CD4-positive, alpha-beta T cell (primary cell): Measurements from ENCODE around the gene HUWE1. TPM values are rescaled to one million over a fixed set of nuclear protein-coding genes. Genes with fewer than 3 reads are reported as not detected.

Source experiments
- ATAC-seq: fragments of 200-7000 bp; cut with Tn5 transposase; one replicate; pipeline ENCODE4 v1.10.0; 2022; ENCODE audit warnings: mild to moderate bottlenecking; ENCODE audit not compliant: poor library complexity
- CTCF ChIA-PET: fragments of 350-600 bp; sonication (Branson Sonifier 250); formaldehyde crosslinking; loops from one replicate; lab custom pipeline; 2021; ENCODE audit warnings: antibody characterized with exemption, inconsistent platforms; lab: Charles Lee
- POLR2A ChIA-PET: fragments of 350-600 bp; sonication (Branson Sonifier 250); formaldehyde crosslinking; loops from one replicate; lab custom pipeline; 2021; ENCODE audit warnings: antibody characterized with exemption, inconsistent platforms; lab: Charles Lee
- DNase-seq, 14 experiments: peaks; one replicate each; pipeline ENCODE4 v3.0.0-alpha.2; 2013 to 2020; ENCODE audit warnings: mixed read lengths in 2 of 14
- H3K27ac ChIP-seq, 2 donors: one replicate each; pipeline versions ENCODE4 v1.5.1 to v1.7.0; 2013; ENCODE audit warnings: low read length in 2 of 2, low read depth in 1 of 2, mild to moderate bottlenecking in 1 of 2
- H3K27me3 ChIP-seq, 2 experiments: 1 replicate in 1 of 2; 2 replicates in 1 of 2; pipeline versions ENCODE4 v1.6.1 to v1.7.0; 2013; ENCODE audit warnings: low read length in 2 of 2, control low read depth in 1 of 2, mild to moderate bottlenecking in 1 of 2, moderate library complexity in 1 of 2; ENCODE audit not compliant: insufficient read depth in 2 of 2, control insufficient read depth in 1 of 2
- H3K36me3 ChIP-seq: one replicate; pipeline ENCODE4 v1.6.1; 2013; ENCODE audit warnings: low read length, control low read depth; ENCODE audit not compliant: insufficient read depth
- H3K4me1 ChIP-seq: one replicate; pipeline ENCODE4 v1.6.1; 2013; ENCODE audit warnings: low read length, control low read depth; ENCODE audit not compliant: insufficient read depth
- H3K4me3 ChIP-seq: one replicate; pipeline ENCODE4 v1.5.1; 2013; ENCODE audit warnings: mild to moderate bottlenecking, low read length, moderate library complexity
- H3K9me3 ChIP-seq, 2 experiments: 1 replicate in 1 of 2; 2 replicates in 1 of 2; pipeline versions ENCODE4 v1.6.1 to v1.7.0; 2013; ENCODE audit warnings: low read length in 2 of 2, mild to moderate bottlenecking in 2 of 2, control low read depth in 1 of 2, moderate library complexity in 1 of 2; ENCODE audit not compliant: control insufficient read depth in 1 of 2, insufficient read depth in 1 of 2
- H3K27ac Mint-ChIP-seq: one replicate; pipeline ENCODE4 v1.8.0; 2020; ENCODE audit warnings: mixed read lengths
- H3K27me3 Mint-ChIP-seq: one replicate; pipeline ENCODE4 v1.8.0; 2021; ENCODE audit warnings: mixed read lengths
- H3K36me3 Mint-ChIP-seq: one replicate; pipeline ENCODE4 v1.8.0; 2021; ENCODE audit warnings: low read depth, mixed read lengths
- H3K4me1 Mint-ChIP-seq: one replicate; pipeline ENCODE4 v1.8.0; 2021; ENCODE audit warnings: low read depth, mixed read lengths
- H3K4me3 Mint-ChIP-seq: one replicate; pipeline ENCODE4 v1.8.0; 2020; ENCODE audit warnings: mild to moderate bottlenecking, mixed read lengths
- H3K9me3 Mint-ChIP-seq: one replicate; pipeline ENCODE4 v1.8.0; 2020; ENCODE audit warnings: mixed read lengths
- CTCF ChIP-seq: fragments of 200-600 bp; IDR thresholded peaks from one replicate; pipeline ENCODE4 v1.8.0; 2022; ENCODE audit warnings: antibody characterized with exemption, mild to moderate bottlenecking
- intact Hi-C, 2 experiments: fragments of 100-400 bp; cut with DNase I in 1 of 2; cut with micrococcal nuclease in 1 of 2; formaldehyde crosslinking; loops; one replicate each; pipeline versions ENCODE4 v1.15.1 to v1.9.0; 2023 to 2025; cut with DNase I, micrococcal nuclease
- total RNA-seq, 174 experiments: library from RNA in 2 of 174; stranded (reverse) in 2 of 174; gene quantifications; one replicate each; pipeline ENCODE4 v1.2.3 and lab custom pipeline; 2021 to 2026

HUWE1 gene
- total RNA-seq, 2 experiments from 2014 or later = 127 TPM

- H3K4me1 ChIP-seq = peaks cover 21% of the 10 kb centered on the region
- ATAC-seq (no peak), DNase-seq (peak in 11 of 14 experiments; percentile 4 to 66 (median 17))
- peaks cover 25% of the 10 kb centered on the region for H3K36me3 ChIP-seq
- ChIA-PET POLR2A (interaction anchor here (0.6 to 4.3 kb wide), 16 partner anchors 13 to 1806 kb away, joined by 3 to 51 read pairs (median 4); partner anchors contain the start of genes APEX2, FAM120C, KDM5C and PHF8), CTCF (interaction anchor here (1.6 kb wide), 1 partner anchor 33 kb away, joined by 3 read pairs; no protein-coding TSS in a partner anchor)
- no peaks in the 10 kb centered on the region for H3K9me3 Mint-ChIP-seq
- peak overlapping the region; percentile 95 for H3K4me3 Mint-ChIP-seq
- no peak for TF ChIP-seq CTCF
- peaks cover 71% of the 10 kb centered on the region for H3K4me1 Mint-ChIP-seq
- H3K4me3 ChIP-seq = peak overlapping the region; percentile 90
- H3K9me3 ChIP-seq = no peaks in the 10 kb centered on the region
- no peaks in the 10 kb centered on the region for H3K27me3 ChIP-seq
- H3K27ac Mint-ChIP-seq = peak overlapping the region; percentile 99
- peaks cover 54% of the 10 kb centered on the region for H3K36me3 Mint-ChIP-seq
- H3K27ac ChIP-seq = peak overlapping the region; percentile 75 to 98
- intact Hi-C loops = loop anchor here (5.0 to 10.0 kb wide), 4 partner anchors 258 to 1482 kb away; partner anchors contain the start of genes RIBC1 (in 2 of the 2) and SMC1A (in 2 of the 2)
- no peaks in the 10 kb centered on the region for H3K27me3 Mint-ChIP-seq
Observed at GRCh38 chrX:53682885-53683555, 3.5 kb downstream of the HUWE1 start.

- DNase-seq (no peak), ATAC-seq (no peak)
- no peaks in the 10 kb centered on the region for H3K9me3 Mint-ChIP-seq
- Histone ChIP-seq H3K4me3 (no peak overlapping the region), H3K27ac (no peak overlapping the region), H3K9me3 (no peaks in the 10 kb centered on the region), H3K36me3 (peaks cover 31% of the 10 kb centered on the region), H3K27me3 (no peaks in the 10 kb centered on the region), H3K4me1 (peaks cover 16% of the 10 kb centered on the region)
- H3K27ac Mint-ChIP-seq = peak overlapping the region; percentile 99
- peaks cover 73% of the 10 kb centered on the region for H3K4me1 Mint-ChIP-seq
- peaks cover 65% of the 10 kb centered on the region for H3K36me3 Mint-ChIP-seq
- CTCF ChIA-PET = no interaction called here
- intact Hi-C loops = loop anchor here (5.0 to 10.0 kb wide), 4 partner anchors 257 to 1483 kb away; partner anchors contain the start of genes RIBC1 (in 2 of the 2) and SMC1A (in 2 of the 2)
- POLR2A ChIA-PET = interaction anchor here (1.1 to 4.3 kb wide), 2 partner anchors 10 to 362 kb away, joined by 3 to 46 read pairs; partner anchors contain the start of gene PHF8
- peak overlapping the region; percentile 58 for H3K4me3 Mint-ChIP-seq
- H3K27me3 Mint-ChIP-seq = no peaks in the 10 kb centered on the region
- TF ChIP-seq CTCF = no peak
Observed at GRCh38 chrX:53681661-53682060, 4.9 kb downstream of the HUWE1 start.

- Mint-ChIP-seq H3K4me1 (peaks cover 71% of the 10 kb centered on the region), H3K36me3 (peaks cover 82% of the 10 kb centered on the region), H3K27me3 (no peaks in the 10 kb centered on the region), H3K4me3 (peak overlapping the region; percentile 60), H3K9me3 (no peaks in the 10 kb centered on the region), H3K27ac (no peak overlapping the region)
- ATAC-seq (no peak), DNase-seq (peak in 3 of 14 experiments; percentile 39 to 61 (median 56))
- no peaks in the 10 kb centered on the region for H3K9me3 ChIP-seq
- H3K4me1 ChIP-seq = peaks cover 15% of the 10 kb centered on the region
- H3K36me3 ChIP-seq = peaks cover 48% of the 10 kb centered on the region
- CTCF ChIA-PET = interaction anchor here (0.8 to 0.9 kb wide), 2 partner anchors 41 to 153 kb away, joined by 3 read pairs; no protein-coding TSS in a partner anchor
- no peak overlapping the region for H3K4me3 ChIP-seq
- TF ChIP-seq CTCF = no peak
- intact Hi-C loops = loop anchor here (1.0 to 5.0 kb wide), 2 partner anchors 154 kb away; no protein-coding TSS in a partner anchor
- H3K27me3 ChIP-seq = no peaks in the 10 kb centered on the region
- no peak overlapping the region for H3K27ac ChIP-seq
- POLR2A ChIA-PET = no interaction called here
Observed at GRCh38 chrX:53678667-53679066, 7.9 kb downstream of the HUWE1 start.
